Testis (tissue), 3 donors: ENCODE data around the gene CAMK2D. TPM values are rescaled to one million over a fixed set of nuclear protein-coding genes. Genes with fewer than 3 reads are reported as not detected.

Experiments
- DNase-seq: peaks from one replicate; pipeline ENCODE4 v3.0.0-alpha.2; 2019
- H3K27ac ChIP-seq, 2 donors: fragments of 200-600 bp; sonication (generic); one replicate each; pipeline ENCODE4 v1.5.1; 2019
- H3K27me3 ChIP-seq: fragments of 200-600 bp; sonication (generic); one replicate; pipeline ENCODE4 v1.5.1; 2019
- H3K36me3 ChIP-seq: fragments of 200-600 bp; sonication (generic); one replicate; pipeline ENCODE4 v1.5.1; 2017; ENCODE audit warnings: low read depth; ENCODE audit errors: missing control alignments
- H3K4me1 ChIP-seq: fragments of 200-600 bp; sonication (generic); one replicate; pipeline ENCODE4 v1.5.1; 2019
- H3K4me3 ChIP-seq, 2 donors: fragments of 200-600 bp; sonication (generic); one replicate each; pipeline ENCODE4 v1.5.1; 2017 to 2019
- H3K9me3 ChIP-seq: fragments of 200-600 bp; sonication (generic); one replicate; pipeline ENCODE4 v1.5.1; 2017
- POLR2A ChIP-seq: fragments of 450-650 bp; IDR thresholded peaks from one replicate; pipeline ENCODE4 v1.6.1; 2017; ENCODE audit warnings: antibody characterized with exemption, mild to moderate bottlenecking, moderate library complexity
- whole genome bisulfite sequencing, 2 donors: methylation state at CpG; one replicate each; pipeline ENCODE4 v1.1.5; 2018; 5-methylcytosine and 5-hydroxymethylcytosine counted together
- intact Hi-C: fragments of 100-400 bp; cut with DNase I; formaldehyde crosslinking; loops from one replicate; pipeline ENCODE4 v1.15.1; 2023; ENCODE audit warnings: low total_unique reads
- polyA plus RNA-seq: library from polyadenylated mRNA; stranded (reverse); fragments of 350-450 nt; fragmentation: Illumina TruSeq; extraction: RNeasy Lipid Tissue Mini Kit (QIAGEN cat#74804); gene quantifications from one replicate; pipeline ENCODE4 v1.2.3, GENCODE V29; 2014; ENCODE audit warnings: low read depth, low replicate concordance; ENCODE audit not compliant: insufficient read depth
- total RNA-seq, 2 donors: library from RNA; depleted of rRNA; stranded (reverse); fragments of >200 nt; gene quantifications; one replicate each; pipeline ENCODE4 v1.2.3, GENCODE V29; 2016
- TF ChIP-seq, protein P1 (sequence below), 3 experiments: fragments of 450-650 bp in 2 of 3; fragments of 200-600 bp in 1 of 3; sonication (generic) in 1 of 3; IDR thresholded peaks; one replicate each; pipeline ENCODE4 v1.5.1; 2016 to 2019; ENCODE audit warnings: antibody characterized with exemption in 3 of 3, mild to moderate bottlenecking in 2 of 3, moderate library complexity in 1 of 3

The CAMK2D gene
- total and polyA plus RNA-seq, 3 donors from 2014 or later = 31.2 to 88.1 (median 72.4) TPM

- WGBS, 2 donors = 90 to 97% methylated on average over 6 of the region's 6 CpGs
- no peak for DNase-seq
- Histone ChIP-seq H3K27ac (no peak overlapping the region), H3K4me3 (no peak overlapping the region), H3K36me3 (no peaks in the 10 kb centered on the region), H3K27me3 (no peaks in the 10 kb centered on the region), H3K9me3 (no peaks in the 10 kb centered on the region), H3K4me1 (no peaks in the 10 kb centered on the region)
- intact Hi-C loops = no loop called here
- TF ChIP-seq POLR2A = no peak
- TF ChIP-seq, protein P1, sequence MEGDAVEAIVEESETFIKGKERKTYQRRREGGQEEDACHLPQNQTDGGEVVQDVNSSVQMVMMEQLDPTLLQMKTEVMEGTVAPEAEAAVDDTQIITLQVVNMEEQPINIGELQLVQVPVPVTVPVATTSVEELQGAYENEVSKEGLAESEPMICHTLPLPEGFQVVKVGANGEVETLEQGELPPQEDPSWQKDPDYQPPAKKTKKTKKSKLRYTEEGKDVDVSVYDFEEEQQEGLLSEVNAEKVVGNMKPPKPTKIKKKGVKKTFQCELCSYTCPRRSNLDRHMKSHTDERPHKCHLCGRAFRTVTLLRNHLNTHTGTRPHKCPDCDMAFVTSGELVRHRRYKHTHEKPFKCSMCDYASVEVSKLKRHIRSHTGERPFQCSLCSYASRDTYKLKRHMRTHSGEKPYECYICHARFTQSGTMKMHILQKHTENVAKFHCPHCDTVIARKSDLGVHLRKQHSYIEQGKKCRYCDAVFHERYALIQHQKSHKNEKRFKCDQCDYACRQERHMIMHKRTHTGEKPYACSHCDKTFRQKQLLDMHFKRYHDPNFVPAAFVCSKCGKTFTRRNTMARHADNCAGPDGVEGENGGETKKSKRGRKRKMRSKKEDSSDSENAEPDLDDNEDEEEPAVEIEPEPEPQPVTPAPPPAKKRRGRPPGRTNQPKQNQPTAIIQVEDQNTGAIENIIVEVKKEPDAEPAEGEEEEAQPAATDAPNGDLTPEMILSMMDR (IDR thresholded peaks at IDR 0.05) = no peak
Observed at GRCh38 chr4:113512880-113513279, 248.7 kb downstream of the CAMK2D start.

- Histone ChIP-seq H3K9me3 (no peaks in the 10 kb centered on the region), H3K27me3 (no peaks in the 10 kb centered on the region), H3K36me3 (no peaks in the 10 kb centered on the region), H3K4me1 (no peaks in the 10 kb centered on the region), H3K4me3 (no peak overlapping the region), H3K27ac (no peak overlapping the region)
- TF ChIP-seq, protein P1 (IDR thresholded peaks at IDR 0.05) = no peak
- TF ChIP-seq POLR2A = no peak
- 82 to 86% methylated on average over 2 of the region's 2 CpGs for WGBS, 2 donors
- intact Hi-C loops = no loop called here
- DNase-seq = no peak
Observed at GRCh38 chr4:113511944-113512343, 249.6 kb downstream of the CAMK2D start.

DNA sequence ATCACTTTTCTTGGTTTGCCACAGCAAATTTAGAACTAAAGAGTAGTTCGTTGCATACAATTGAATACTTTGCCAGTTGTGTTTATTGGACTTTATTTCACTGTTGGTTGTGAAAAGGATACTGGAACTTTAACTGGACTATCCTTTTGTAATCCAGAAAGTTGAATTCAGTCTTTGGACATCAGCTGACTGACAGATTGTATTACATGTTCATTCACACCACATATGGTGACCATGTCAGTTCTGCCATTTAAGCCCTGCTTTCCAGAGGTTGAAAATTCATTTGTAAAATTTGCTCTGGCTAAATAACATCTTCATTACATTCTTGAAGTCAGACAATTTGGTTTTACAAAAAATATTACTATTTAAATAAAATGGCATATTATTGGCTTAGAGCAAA is 251.7 kb downstream of the CAMK2D start:
- no peaks in the 10 kb centered on the region for H3K9me3 ChIP-seq
- WGBS, 2 donors = 93 to 94% methylated on average over 1 of the region's 1 CpG

GRCh38 chr4:113505044-113505443 is 256.5 kb downstream of the CAMK2D start:
- no peak overlapping the region for H3K4me3 ChIP-seq
- 94 to 97% methylated on average over 5 of the region's 5 CpGs for WGBS, 2 donors
- no peaks in the 10 kb centered on the region for H3K36me3 ChIP-seq
- DNase-seq = no peak
- no peak overlapping the region for H3K27ac ChIP-seq
- no peaks in the 10 kb centered on the region for H3K4me1 ChIP-seq
- no peaks in the 10 kb centered on the region for H3K9me3 ChIP-seq
- intact Hi-C loops = no loop called here
- no peak for TF ChIP-seq POLR2A
- TF ChIP-seq, protein P1 (IDR thresholded peaks at IDR 0.05) = no peak
- no peaks in the 10 kb centered on the region for H3K27me3 ChIP-seq

More for the DNA sequence above, 251.7 kb downstream of the CAMK2D start:
- H3K27me3 ChIP-seq = no peaks in the 10 kb centered on the region
- no peak overlapping the region for H3K4me3 ChIP-seq
- TF ChIP-seq POLR2A = no peak
- TF ChIP-seq, protein P1 (IDR thresholded peaks at IDR 0.05) = no peak
- intact Hi-C loops = no loop called here
- DNase-seq = no peak
- H3K36me3 ChIP-seq = no peaks in the 10 kb centered on the region
- no peak overlapping the region for H3K27ac ChIP-seq
- no peaks in the 10 kb centered on the region for H3K4me1 ChIP-seq

DNA sequence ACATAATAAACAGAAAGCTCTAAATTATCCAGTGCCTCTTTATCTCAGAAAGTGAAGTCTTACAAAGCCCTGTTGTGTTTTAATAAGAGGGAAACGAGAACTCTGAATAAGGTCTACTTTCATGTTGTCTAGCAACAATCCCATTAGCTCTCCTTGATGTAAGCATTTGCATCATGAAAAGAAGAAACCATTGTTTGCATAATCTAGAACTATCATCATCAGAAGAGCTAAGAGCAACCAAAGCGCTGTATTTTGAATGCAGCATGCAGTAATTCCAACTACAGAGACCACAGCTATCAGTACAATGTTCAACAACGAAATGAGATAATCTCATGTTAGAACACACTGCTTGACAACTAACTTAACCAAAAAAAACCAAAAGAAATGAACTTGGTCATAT is 257.1 kb downstream of the CAMK2D start:
- H3K36me3 ChIP-seq = no peaks in the 10 kb centered on the region
- WGBS, 2 donors = 66 to 74% methylated on average over 3 of the region's 3 CpGs
- no peak overlapping the region for H3K4me3 ChIP-seq
- no peak for DNase-seq
- TF ChIP-seq POLR2A = no peak
- TF ChIP-seq, protein P1 (IDR thresholded peaks at IDR 0.05) = no peak
- H3K9me3 ChIP-seq = no peaks in the 10 kb centered on the region
- no peak overlapping the region for H3K27ac ChIP-seq
- no peaks in the 10 kb centered on the region for H3K27me3 ChIP-seq
- no peaks in the 10 kb centered on the region for H3K4me1 ChIP-seq
- intact Hi-C loops = no loop called here
